Fibroblast of skin of back (primary cell): ENCODE results near the gene CCL26.
"Not testable (repeated sequence)": the region's sequence is repeated elsewhere in the genome, so short reads cannot be mapped to it uniquely, and the experiment has no call there.

Experiments
- DNase-seq: peaks from one replicate; pipeline ENCODE4 v3.0.0-alpha.2; 2013

Gene CCL26

GRCh38 chr7:75789361-75789924 is 17.4 kb upstream of the CCL26 start:
- DNase-seq: no peak

- not testable (repeated sequence) for DNase-seq
These were observed 16.3 kb upstream of the CCL26 start for GRCh38 chr7:75788154-75788847.

DNA sequence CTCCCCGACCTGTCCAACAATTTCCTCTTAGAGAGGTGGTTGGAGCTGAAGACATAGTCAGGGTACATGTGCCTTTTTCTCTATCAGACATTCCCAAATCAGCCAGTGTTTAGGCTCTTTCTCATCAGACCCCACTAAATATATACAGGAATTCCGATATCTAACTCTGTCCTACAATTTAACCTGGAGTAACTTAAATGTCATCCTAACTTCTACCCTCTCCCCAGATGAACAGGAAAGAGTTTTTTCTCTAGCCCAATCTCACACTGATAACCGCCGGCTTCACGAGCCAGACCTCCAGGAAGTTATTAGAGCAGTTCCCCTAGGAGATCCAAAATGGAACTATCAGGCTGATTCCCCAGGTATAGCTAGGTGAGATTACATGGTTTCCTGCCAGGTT is 11.0 kb upstream of the CCL26 start:
- not testable (repeated sequence) for DNase-seq

DNA sequence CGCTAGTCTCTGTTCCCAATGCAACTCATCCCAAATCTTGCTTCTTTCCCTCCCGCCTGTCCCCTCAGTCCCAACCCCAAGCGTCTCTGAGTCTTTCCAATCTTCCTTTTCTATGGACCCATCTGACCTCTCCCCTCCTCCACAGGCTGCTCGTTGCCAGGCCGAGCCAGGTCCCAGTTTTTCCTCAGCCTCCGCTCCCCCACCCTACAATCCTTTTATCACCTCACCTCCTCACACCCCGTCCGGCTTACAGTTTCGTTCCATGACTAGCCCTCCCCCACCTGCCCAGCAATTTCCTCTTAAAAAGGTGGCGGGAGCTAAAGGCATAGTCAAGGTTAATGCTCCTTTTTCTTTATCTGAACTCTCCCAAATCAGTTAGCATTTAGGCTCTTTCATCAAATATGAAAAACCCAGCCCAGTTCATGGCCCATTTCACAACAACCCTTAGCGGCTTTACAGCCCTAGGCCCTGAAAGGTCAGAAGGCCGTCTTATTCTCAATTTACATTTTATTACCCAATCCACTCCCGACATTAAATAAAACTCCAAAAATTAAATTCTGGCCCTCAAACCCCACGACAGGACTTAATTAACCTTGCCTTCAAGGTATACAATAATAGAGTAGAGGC is 8.7 kb upstream of the CCL26 start:
- DNase-seq: not testable (repeated sequence)

DNA sequence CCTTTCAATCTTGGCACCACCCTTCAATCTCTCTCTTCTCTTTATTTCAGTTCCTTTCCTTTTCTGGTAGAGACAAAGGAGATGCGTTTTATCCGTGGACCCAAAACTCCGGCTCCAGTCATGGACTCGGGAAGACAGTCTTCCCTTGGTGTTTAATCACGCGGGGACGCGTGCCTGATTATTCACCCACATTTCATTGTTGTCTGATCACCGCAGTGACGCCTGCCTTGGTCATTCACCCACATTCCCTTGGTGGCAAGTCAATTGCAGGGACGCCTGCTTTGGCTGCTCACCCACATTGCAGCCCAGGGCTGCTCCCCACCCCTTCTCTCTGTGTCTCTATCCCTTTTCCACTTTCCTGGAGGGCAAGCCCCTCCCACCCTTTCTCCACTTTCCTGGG is 7.5 kb upstream of the CCL26 start:
- peak; percentile 39 for DNase-seq

DNA sequence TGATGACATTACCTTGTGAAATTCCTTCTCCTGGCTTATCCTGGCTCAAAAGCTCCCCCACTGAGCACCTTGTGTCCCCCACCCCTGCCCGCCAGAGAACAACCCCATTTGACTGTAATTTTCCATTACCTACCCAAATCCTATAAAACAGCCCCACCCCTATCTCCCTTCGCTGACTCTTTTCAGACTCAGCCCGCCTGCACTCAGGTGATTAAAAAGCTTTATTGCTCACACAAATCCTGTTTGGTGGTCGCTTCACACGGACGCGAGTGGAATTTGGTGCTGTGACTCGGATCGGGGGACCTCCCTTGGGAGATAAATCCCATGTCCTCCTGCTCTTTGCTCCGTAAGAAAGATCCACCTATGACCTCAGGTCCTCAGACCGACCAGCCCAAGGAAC is 7.0 kb upstream of the CCL26 start:
- not testable (repeated sequence) for DNase-seq

DNA sequence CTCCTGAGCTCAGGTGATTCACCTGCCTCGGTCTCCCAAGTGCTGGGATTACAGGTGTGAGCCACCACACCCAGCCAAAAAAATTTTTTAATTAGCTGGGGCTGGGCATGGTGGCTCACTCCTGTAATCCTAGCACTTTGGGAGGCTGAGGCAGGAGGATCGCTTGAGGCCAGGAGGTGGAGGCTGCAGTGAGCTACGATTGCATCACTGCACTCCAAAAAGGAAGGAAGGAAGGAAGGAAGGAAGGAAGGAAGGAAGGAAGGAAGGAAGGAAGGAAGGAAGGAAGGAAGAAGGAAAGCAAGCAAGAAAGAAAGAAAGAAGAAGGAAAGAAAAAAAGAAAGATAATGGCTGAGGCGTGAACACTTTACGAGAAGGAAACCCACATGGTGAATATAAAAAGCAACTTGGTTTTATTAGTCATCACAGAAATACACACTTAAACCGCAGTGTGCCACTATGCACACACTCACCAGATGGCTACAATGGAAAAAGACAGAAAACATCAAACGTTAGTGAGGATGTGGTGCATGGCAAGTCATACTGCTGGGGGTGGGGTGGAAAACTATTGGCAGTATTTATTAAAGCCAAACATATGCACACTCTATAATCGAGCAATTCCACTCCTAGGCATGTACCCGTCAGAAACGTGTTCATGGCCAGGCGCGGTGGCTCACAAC is 4.4 kb upstream of the CCL26 start:
- DNase-seq: peak; percentile 92

DNA sequence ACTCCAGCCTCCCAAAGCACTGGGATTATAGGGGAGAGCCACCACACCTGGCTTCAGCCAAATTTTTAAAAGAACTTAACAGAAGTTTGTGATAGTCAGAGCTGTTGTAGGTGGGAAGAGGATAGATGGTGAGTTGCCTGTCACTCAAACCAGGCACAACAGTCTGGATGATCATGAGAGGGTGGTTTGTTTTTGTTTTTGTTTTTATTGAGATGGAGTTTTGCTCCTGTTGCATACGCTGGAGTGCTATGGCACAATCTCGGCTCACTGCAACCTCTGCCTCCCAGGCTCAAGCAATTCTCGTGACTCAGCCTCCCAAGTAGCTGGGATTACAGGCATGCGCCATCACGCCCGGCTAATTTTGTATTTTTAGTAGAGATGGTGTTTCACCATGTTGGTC is 1.9 kb upstream of the CCL26 start:
- DNase-seq: not testable (repeated sequence)

GRCh38 chr7:75771224-75771623 is 787 bp downstream of the CCL26 start:
- peak; percentile 90 for DNase-seq

DNA sequence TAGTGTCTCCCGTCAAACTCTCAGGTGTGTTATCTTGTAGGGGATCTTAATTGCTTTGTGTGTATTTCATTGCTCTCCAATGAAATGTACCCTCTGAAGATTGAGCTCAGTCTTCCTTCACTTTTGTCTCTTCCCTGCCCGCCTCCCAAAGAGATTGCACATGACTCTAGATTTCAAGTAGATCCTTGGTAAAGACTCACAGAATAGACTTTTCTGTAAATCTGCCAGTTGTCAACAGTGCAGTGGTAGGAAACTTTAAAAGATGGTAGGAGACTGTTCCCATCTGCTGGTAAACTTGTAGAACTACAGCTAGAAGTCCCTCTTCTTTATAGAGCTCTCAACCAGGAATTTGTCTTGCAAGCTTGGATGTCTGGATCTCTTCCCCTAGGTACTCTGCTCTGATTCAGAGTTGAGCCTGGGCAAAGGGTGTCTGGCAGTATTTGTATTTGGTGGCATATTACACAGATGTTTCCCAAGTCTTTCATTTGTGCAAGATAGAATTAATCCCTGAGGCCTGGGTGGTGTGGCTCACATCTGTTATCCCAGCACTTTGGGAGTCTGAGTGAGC is 9.6 kb downstream of the CCL26 start:
- peak; percentile 68 for DNase-seq

DNA sequence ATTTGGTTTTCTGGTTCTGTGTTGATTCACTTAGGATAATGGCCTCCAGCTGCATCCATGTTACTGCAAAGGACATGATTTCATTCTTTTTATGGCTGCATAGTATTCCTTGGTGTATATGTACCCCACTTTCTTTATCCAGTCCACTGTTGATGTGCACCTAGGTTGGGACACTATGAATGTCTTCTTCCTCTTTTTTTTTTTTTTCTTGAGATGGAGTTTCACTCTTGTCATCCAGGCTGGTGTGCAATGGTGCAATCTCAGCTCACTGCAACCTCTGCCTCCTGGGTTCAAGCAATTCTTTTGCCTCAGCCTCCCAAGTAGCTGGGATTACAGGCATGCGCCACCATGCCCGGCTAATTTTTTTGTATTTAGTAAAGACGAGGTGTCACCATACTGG is 10.2 kb downstream of the CCL26 start:
- DNase-seq: not testable (repeated sequence)

- no peak for DNase-seq
These were observed 13.5 kb downstream of the CCL26 start for GRCh38 chr7:75758491-75758890.

DNA sequence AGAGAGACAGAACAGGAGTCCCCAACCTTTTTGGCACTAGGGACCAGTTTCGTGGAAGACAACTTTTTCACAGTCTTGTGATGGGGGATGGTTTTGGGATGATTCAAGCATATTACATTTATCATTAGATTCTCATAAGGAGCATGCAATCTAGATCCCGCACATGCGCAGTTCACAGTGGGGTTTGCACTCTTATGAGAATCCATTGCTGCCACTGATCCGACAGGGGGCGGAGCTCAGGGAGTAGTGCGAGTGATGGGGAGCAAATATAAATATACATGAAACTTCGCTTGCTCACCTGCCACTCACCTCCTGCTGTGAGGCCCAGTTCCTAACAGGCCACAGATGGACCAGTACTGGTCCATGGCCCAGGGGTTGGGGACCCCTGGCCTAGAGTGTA is 14.2 kb downstream of the CCL26 start:
- no peak for DNase-seq

DNA sequence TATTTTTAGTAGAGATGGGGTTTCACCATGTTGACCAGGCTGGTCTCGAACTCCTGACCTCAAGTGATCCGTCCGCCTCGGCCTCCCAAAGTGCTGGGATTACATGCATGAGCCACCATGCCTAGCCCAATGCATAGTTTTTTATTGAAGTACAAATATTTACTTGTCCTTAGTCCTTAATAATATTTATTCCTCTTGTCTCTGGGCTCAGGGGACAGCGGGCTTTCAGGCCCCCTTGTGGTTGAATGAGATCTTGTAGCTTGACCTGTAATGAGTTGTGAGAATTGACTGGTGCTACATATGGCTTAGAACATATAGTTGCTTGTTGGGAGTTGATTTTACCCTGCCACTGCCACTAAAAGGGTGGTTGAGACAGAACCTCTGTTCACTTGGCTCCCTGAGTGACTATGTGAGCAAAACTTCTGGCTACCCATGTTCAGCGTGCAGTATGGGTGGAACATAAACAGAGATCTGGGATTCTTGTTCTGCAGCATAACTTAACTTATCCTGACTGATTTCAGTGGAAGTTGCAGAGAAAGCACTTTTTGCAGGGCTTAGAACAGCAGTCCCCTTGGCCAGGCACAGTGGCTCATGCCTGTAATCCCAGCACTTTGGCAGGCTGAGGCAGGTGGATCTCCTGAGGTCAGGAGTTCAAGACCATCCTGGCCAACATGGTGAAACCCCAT is 14.9 kb downstream of the CCL26 start:
- peak; percentile 47 for DNase-seq

DNA sequence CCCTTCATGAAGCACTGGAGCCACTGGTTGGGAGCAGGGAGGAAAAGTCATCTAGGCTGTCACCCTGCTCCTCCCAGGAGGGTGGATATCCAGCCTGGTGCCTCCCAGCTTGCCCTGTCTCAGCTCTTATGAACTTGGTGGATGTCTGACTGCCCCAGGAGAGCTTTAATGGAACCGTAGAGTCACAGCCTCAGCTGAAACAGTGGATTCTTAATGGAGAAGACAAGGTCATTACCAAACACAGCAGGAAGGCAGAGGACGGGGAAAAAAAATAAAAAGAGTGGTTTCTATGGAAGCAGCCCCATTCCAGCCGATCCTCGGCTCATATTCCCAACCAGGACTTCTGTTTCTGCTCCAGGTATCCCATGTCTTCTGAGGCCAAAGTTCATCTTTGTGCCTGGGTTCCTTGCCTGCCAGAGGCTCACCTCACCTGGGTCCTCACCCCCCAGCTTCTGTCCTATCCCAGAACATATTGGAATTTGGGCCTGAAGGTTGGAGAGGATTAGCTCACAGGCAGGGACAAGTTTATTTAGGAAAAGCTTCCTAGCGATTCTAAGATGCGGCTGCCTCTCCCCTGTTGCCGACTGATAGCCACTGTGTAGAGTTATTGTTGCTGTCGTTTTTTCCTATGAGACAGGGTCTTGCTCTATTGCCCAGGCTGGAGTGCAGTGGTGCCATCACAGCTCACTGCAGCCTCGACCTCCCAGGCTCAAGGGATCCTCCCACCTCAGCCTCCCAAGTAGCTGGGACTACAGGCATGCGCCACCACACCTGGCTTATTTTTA is 15.6 kb downstream of the CCL26 start:
- no peak for DNase-seq

DNA sequence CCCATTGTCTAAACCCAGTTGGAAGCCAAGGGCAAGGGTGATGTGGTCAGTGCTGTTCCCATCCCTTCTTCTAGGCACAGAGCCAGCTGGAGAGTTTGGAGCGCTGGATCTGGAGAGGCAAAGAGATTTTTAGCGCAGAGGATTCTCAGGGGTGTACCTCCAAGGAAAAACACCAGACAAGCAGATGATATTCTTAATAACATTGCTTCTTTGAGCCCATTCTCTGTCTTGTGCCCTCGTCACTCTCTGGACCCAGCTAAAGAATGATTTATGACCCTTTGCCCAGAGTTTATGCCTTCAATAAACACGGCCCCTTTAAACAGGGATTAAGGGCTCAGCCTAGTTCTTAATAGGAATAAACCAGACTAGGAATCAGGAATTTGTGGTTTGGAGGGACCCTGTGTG is 28.6 kb downstream of the CCL26 start:
- no peak for DNase-seq

- DNase-seq: no peak
These were observed 31.0 kb downstream of the CCL26 start for GRCh38 chr7:75740846-75741497.

GRCh38 chr7:75739796-75740672 is 32.0 kb downstream of the CCL26 start:
- DNase-seq: no peak

- peak; percentile 98 for DNase-seq
These were observed 32.8 kb downstream of the CCL26 start for GRCh38 chr7:75738975-75739795.
